CD4-positive, CD25-positive, alpha-beta regulatory T cell (primary cell): ENCODE data around the gene OSBPL2. TPM values are rescaled to one million over a fixed set of nuclear protein-coding genes. Genes with fewer than 3 reads are reported as not detected.
A peak's percentile ranks its signal among the peaks of the same experiment; 100 is the strongest.

Source experiments
- ATAC-seq, 2 donors: fragments of 150-1000 bp; cut with Tn5 transposase; one replicate each; pipeline ENCODE4 v1.10.0; 2021; ENCODE audit warnings: low read depth in 2 of 2, moderate number of reproducible peaks in 2 of 2, moderate library complexity in 1 of 2
- DNase-seq, 3 donors: peaks; one replicate each; pipeline versions ENCODE4 v3.0.0 to v3.0.0-alpha.2; 2012 to 2022; ENCODE audit warnings: mixed read lengths in 1 of 3
- H3K27ac ChIP-seq: one replicate; pipeline ENCODE4 v1.7.0; 2013; ENCODE audit warnings: mild to moderate bottlenecking, low read length; ENCODE audit not compliant: insufficient read depth, poor library complexity, severe bottlenecking
- H3K27me3 ChIP-seq: one replicate; pipeline ENCODE4 v1.7.0; 2013; ENCODE audit warnings: low read length; ENCODE audit not compliant: control insufficient read depth, insufficient read depth
- H3K36me3 ChIP-seq: one replicate; pipeline ENCODE4 v1.7.0; 2013; ENCODE audit warnings: mild to moderate bottlenecking, low read length, moderate library complexity; ENCODE audit not compliant: control insufficient read depth, insufficient read depth
- H3K4me1 ChIP-seq: 2 replicates; pipeline ENCODE4 v1.7.0; 2013; ENCODE audit warnings: mild to moderate bottlenecking, low read length; ENCODE audit not compliant: insufficient read depth, control insufficient read depth, poor library complexity, severe bottlenecking
- H3K4me3 ChIP-seq: one replicate; pipeline ENCODE4 v1.7.0; 2013; ENCODE audit warnings: low read depth, mild to moderate bottlenecking, low read length, moderate library complexity
- H3K9me3 ChIP-seq, 2 experiments: 1 replicate in 1 of 2; 2 replicates in 1 of 2; pipeline ENCODE4 v1.7.0; 2013; ENCODE audit warnings: low read length in 2 of 2, mild to moderate bottlenecking in 1 of 2, moderate library complexity in 1 of 2; ENCODE audit not compliant: control insufficient read depth in 2 of 2
- H3K27ac Mint-ChIP-seq, 3 donors: one replicate each; pipeline ENCODE4 v1.8.0; 2020 to 2022; ENCODE audit warnings: mild to moderate bottlenecking in 3 of 3, mixed read lengths in 3 of 3, moderate library complexity in 2 of 3
- H3K27me3 Mint-ChIP-seq: one replicate; pipeline ENCODE4 v1.8.0; 2022; ENCODE audit warnings: mild to moderate bottlenecking, mixed read lengths
- H3K36me3 Mint-ChIP-seq: one replicate; pipeline ENCODE4 v1.8.0; 2020; ENCODE audit warnings: mixed read lengths
- H3K4me1 Mint-ChIP-seq, 4 donors: one replicate each; pipeline ENCODE4 v1.8.0; 2020 to 2022; ENCODE audit warnings: mixed read lengths in 4 of 4, mild to moderate bottlenecking in 1 of 4
- H3K4me3 Mint-ChIP-seq, 4 donors: one replicate each; pipeline ENCODE4 v1.8.0; 2020 to 2022; ENCODE audit warnings: mild to moderate bottlenecking in 4 of 4, mixed read lengths in 4 of 4, moderate library complexity in 3 of 4
- H3K9me3 Mint-ChIP-seq, 7 donors: one replicate each; pipeline ENCODE4 v1.8.0; 2020 to 2022; ENCODE audit warnings: mixed read lengths in 7 of 7, mild to moderate bottlenecking in 3 of 7, moderate library complexity in 2 of 7
- polyA plus RNA-seq, 4 donors: library from polyadenylated mRNA; unstranded; fragments of 300-500 nt; fragmentation: Illumina TruSeq; gene quantifications; one replicate each; pipeline ENCODE4 v1.2.3, GENCODE V29; 2021
- total RNA-seq: library from RNA; stranded (reverse); gene quantifications from one replicate; pipeline ENCODE4 v1.2.3, GENCODE V29; 2022

The OSBPL2 gene
- total and polyA plus RNA-seq, 5 donors from 2014 or later: 19.3 to 85.2 (median 23.2) TPM

GRCh38 chr20:62227591-62227976, 10.7 kb upstream of the OSBPL2 start:
- no peaks in the 10 kb centered on the region for H3K36me3 ChIP-seq
- Mint-ChIP-seq H3K27ac (no peak overlapping the region), H3K4me1 (no peaks in the 10 kb centered on the region), H3K36me3 (no peaks in the 10 kb centered on the region), H3K4me3 (peak overlapping the region in 1 of 4 donors; percentile 55), H3K27me3 (peaks cover 5% of the 10 kb centered on the region), H3K9me3 (peaks cover 0 to 2% (median 0%) of the 10 kb centered on the region in 7 donors)
- no peak for DNase-seq
- H3K27me3 ChIP-seq: no peaks in the 10 kb centered on the region
- no peaks in the 10 kb centered on the region for H3K4me1 ChIP-seq
- no peak overlapping the region for H3K4me3 ChIP-seq
- no peak for ATAC-seq
- no peaks in the 10 kb centered on the region for H3K9me3 ChIP-seq
- no peak overlapping the region for H3K27ac ChIP-seq

- H3K9me3 ChIP-seq: no peaks in the 10 kb centered on the region
- no peak overlapping the region for H3K27ac ChIP-seq
- no peaks in the 10 kb centered on the region for H3K4me1 ChIP-seq
- H3K36me3 Mint-ChIP-seq: no peaks in the 10 kb centered on the region
- H3K4me3 ChIP-seq: no peak overlapping the region
- DNase-seq (no peak), ATAC-seq (no peak)
- H3K9me3 Mint-ChIP-seq: peaks cover 0 to 2% (median 0%) of the 10 kb centered on the region in 7 donors
- H3K36me3 ChIP-seq: no peaks in the 10 kb centered on the region
- H3K4me1 Mint-ChIP-seq: no peaks in the 10 kb centered on the region
- no peak overlapping the region for H3K27ac Mint-ChIP-seq
- H3K4me3 Mint-ChIP-seq: peak overlapping the region in 1 of 4 donors; percentile 55
- H3K27me3 Mint-ChIP-seq: no peaks in the 10 kb centered on the region
- H3K27me3 ChIP-seq: no peaks in the 10 kb centered on the region
These were observed 10.1 kb upstream of the OSBPL2 start for GRCh38 chr20:62227977-62228958.

GRCh38 chr20:62228982-62229545, 9.3 kb upstream of the OSBPL2 start:
- Mint-ChIP-seq H3K4me1 (no peaks in the 10 kb centered on the region), H3K27ac (no peak overlapping the region), H3K4me3 (no peak overlapping the region), H3K36me3 (no peaks in the 10 kb centered on the region), H3K27me3 (no peaks in the 10 kb centered on the region), H3K9me3 (peaks cover 0 to 2% (median 0%) of the 10 kb centered on the region in 7 donors)
- Histone ChIP-seq H3K27me3 (no peaks in the 10 kb centered on the region), H3K4me3 (no peak overlapping the region), H3K9me3 (peaks cover 0 to 3% of the 10 kb centered on the region in 2 experiments), H3K4me1 (no peaks in the 10 kb centered on the region), H3K36me3 (no peaks in the 10 kb centered on the region), H3K27ac (no peak overlapping the region)
- no peak for ATAC-seq
- DNase-seq: no peak

GRCh38 chr20:62229667-62230066, 8.7 kb upstream of the OSBPL2 start:
- H3K27me3 Mint-ChIP-seq: no peaks in the 10 kb centered on the region
- DNase-seq: no peak
- H3K27me3 ChIP-seq: no peaks in the 10 kb centered on the region
- ATAC-seq: no peak
- H3K27ac Mint-ChIP-seq: no peak overlapping the region
- H3K4me3 Mint-ChIP-seq: no peak overlapping the region
- no peaks in the 10 kb centered on the region for H3K9me3 Mint-ChIP-seq
- H3K9me3 ChIP-seq: peaks cover 0 to 3% of the 10 kb centered on the region in 2 experiments
- no peaks in the 10 kb centered on the region for H3K4me1 ChIP-seq
- no peak overlapping the region for H3K27ac ChIP-seq
- H3K4me1 Mint-ChIP-seq: no peaks in the 10 kb centered on the region
- no peaks in the 10 kb centered on the region for H3K36me3 Mint-ChIP-seq
- no peak overlapping the region for H3K4me3 ChIP-seq
- H3K36me3 ChIP-seq: no peaks in the 10 kb centered on the region

GRCh38 chr20:62230276-62230675, 8.0 kb upstream of the OSBPL2 start:
- Mint-ChIP-seq H3K27me3 (no peaks in the 10 kb centered on the region), H3K27ac (no peak overlapping the region), H3K4me3 (no peak overlapping the region), H3K36me3 (no peaks in the 10 kb centered on the region), H3K9me3 (no peaks in the 10 kb centered on the region), H3K4me1 (no peaks in the 10 kb centered on the region)
- peaks cover 0 to 3% of the 10 kb centered on the region in 2 experiments for H3K9me3 ChIP-seq
- H3K36me3 ChIP-seq: no peaks in the 10 kb centered on the region
- no peak for DNase-seq
- no peaks in the 10 kb centered on the region for H3K4me1 ChIP-seq
- no peak overlapping the region for H3K4me3 ChIP-seq
- no peaks in the 10 kb centered on the region for H3K27me3 ChIP-seq
- no peak for ATAC-seq
- H3K27ac ChIP-seq: no peak overlapping the region

GRCh38 chr20:62230696-62231095, 7.6 kb upstream of the OSBPL2 start:
- H3K4me1 Mint-ChIP-seq: no peaks in the 10 kb centered on the region

GRCh38 chr20:62231292-62231691, 7.0 kb upstream of the OSBPL2 start:
- H3K36me3 Mint-ChIP-seq: no peaks in the 10 kb centered on the region
- no peak for DNase-seq

More at GRCh38 chr20:62230696-62231095, 7.6 kb upstream of the OSBPL2 start:
- peaks cover 0 to 3% of the 10 kb centered on the region in 2 experiments for H3K9me3 ChIP-seq
- Mint-ChIP-seq H3K4me3 (no peak overlapping the region), H3K27me3 (no peaks in the 10 kb centered on the region), H3K9me3 (no peaks in the 10 kb centered on the region), H3K36me3 (no peaks in the 10 kb centered on the region), H3K27ac (no peak overlapping the region)
- H3K4me3 ChIP-seq: no peak overlapping the region
- H3K27ac ChIP-seq: no peak overlapping the region
- DNase-seq (no peak), ATAC-seq (no peak)
- H3K4me1 ChIP-seq: no peaks in the 10 kb centered on the region
- no peaks in the 10 kb centered on the region for H3K36me3 ChIP-seq
- no peaks in the 10 kb centered on the region for H3K27me3 ChIP-seq

More at GRCh38 chr20:62231292-62231691, 7.0 kb upstream of the OSBPL2 start:
- Histone ChIP-seq H3K27ac (no peak overlapping the region), H3K4me1 (no peaks in the 10 kb centered on the region), H3K27me3 (no peaks in the 10 kb centered on the region), H3K9me3 (peaks cover 0 to 3% of the 10 kb centered on the region in 2 experiments), H3K36me3 (no peaks in the 10 kb centered on the region), H3K4me3 (no peak overlapping the region)
- no peaks in the 10 kb centered on the region for H3K4me1 Mint-ChIP-seq
- no peak overlapping the region for H3K4me3 Mint-ChIP-seq
- H3K9me3 Mint-ChIP-seq: no peaks in the 10 kb centered on the region
- ATAC-seq: no peak
- no peaks in the 10 kb centered on the region for H3K27me3 Mint-ChIP-seq
- no peak overlapping the region for H3K27ac Mint-ChIP-seq
